ENCODE measurements around the gene LHFPL3. TPM values are rescaled to one million over a fixed set of nuclear protein-coding genes. Genes with fewer than 3 reads are reported as not detected.

The LHFPL3 gene
- polyA plus RNA-seq, 2 of the 4 experiments (the other 2 are of a cell fraction), result not detected

DNA sequence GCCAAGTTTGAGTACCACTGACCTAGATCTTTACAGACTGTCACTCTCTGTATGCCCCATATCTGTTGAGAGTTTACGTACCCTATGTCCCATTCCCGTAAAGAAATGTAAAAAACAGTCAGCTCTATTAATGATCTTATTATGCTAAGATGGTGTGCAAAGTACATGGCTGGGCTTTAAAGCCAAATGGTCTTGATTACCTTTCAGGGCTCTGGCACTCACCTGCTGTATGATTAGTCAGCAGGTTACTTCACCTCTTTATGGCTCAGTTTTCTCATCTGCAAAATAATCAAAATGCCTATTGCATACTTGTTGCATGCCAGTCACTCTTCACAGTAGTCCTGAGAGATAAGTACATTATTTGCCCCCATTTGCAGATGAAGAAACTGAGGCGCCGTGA, 54.2 kb downstream of the LHFPL3 start:
- WGBS (ENCODE audit: missing lambda C conversion rate), result 25% methylated on average over 4 of the region's 4 CpGs
- Histone ChIP-seq H3K9me3 (no peaks in the 10 kb centered on the region), H3K4me2 (no peak overlapping the region), H3K4me3 (no peak overlapping the region), H3K4me1 (no peaks in the 10 kb centered on the region), H3K27ac (no peak overlapping the region)
- no peak for TF ChIP-seq POLR2AphosphoS2 (conservative IDR thresholded peaks at IDR 0.05; ENCODE audit: low read length)
- TF ChIP-seq ESRRA (IDR thresholded peaks at IDR 0.05; ENCODE audit: borderline replicate concordance, low read length), result no peak
- TF ChIP-seq, protein P1, sequence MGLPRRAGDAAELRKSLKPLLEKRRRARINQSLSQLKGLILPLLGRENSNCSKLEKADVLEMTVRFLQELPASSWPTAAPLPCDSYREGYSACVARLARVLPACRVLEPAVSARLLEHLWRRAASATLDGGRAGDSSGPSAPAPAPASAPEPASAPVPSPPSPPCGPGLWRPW (IDR thresholded peaks at IDR 0.05), result no peak
- no peak for TF ChIP-seq SREBF2 (IDR thresholded peaks at IDR 0.05)
- TF ChIP-seq, protein P2, sequence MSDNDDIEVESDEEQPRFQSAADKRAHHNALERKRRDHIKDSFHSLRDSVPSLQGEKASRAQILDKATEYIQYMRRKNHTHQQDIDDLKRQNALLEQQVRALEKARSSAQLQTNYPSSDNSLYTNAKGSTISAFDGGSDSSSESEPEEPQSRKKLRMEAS (IDR thresholded peaks at IDR 0.05), result no peak
- no peak for TF ChIP-seq HOXA7 (CRISPR knock-in tag; IDR thresholded peaks at IDR 0.05)
- TF ChIP-seq JUNB (IDR thresholded peaks at IDR 0.05), result no peak
- TF ChIP-seq HOXB5 (CRISPR knock-in tag; IDR thresholded peaks at IDR 0.05), result no peak
- TF ChIP-seq TP53 (CRISPR knock-in tag; IDR thresholded peaks at IDR 0.05), result no peak
- TF ChIP-seq NR3C1 (IDR thresholded peaks at IDR 0.05), result no peak
- TF ChIP-seq SMC3 (IDR thresholded peaks at IDR 0.05), result no peak
- TF ChIP-seq, protein P3, sequence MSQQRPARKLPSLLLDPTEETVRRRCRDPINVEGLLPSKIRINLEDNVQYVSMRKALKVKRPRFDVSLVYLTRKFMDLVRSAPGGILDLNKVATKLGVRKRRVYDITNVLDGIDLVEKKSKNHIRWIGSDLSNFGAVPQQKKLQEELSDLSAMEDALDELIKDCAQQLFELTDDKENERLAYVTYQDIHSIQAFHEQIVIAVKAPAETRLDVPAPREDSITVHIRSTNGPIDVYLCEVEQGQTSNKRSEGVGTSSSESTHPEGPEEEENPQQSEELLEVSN (IDR thresholded peaks at IDR 0.05; ENCODE audit: borderline replicate concordance, low read depth), result no peak
- no peak for TF ChIP-seq CEBPB (IDR thresholded peaks at IDR 0.05)
- TF ChIP-seq RNF2 (IDR thresholded peaks at IDR 0.05; ENCODE audit: borderline replicate concordance, low read depth), result no peak
- no peak for TF ChIP-seq RFX5 (IDR thresholded peaks at IDR 0.05)
- no peak for TF ChIP-seq TFCP2L1 (CRISPR knock-in tag; IDR thresholded peaks at IDR 0.05)
- TF ChIP-seq, protein P4, sequence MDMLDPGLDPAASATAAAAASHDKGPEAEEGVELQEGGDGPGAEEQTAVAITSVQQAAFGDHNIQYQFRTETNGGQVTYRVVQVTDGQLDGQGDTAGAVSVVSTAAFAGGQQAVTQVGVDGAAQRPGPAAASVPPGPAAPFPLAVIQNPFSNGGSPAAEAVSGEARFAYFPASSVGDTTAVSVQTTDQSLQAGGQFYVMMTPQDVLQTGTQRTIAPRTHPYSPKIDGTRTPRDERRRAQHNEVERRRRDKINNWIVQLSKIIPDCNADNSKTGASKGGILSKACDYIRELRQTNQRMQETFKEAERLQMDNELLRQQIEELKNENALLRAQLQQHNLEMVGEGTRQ (IDR thresholded peaks at IDR 0.05), result no peak
- TF ChIP-seq FOSB (CRISPR knock-in tag; IDR thresholded peaks at IDR 0.05), result no peak
- TF ChIP-seq, protein P5, sequence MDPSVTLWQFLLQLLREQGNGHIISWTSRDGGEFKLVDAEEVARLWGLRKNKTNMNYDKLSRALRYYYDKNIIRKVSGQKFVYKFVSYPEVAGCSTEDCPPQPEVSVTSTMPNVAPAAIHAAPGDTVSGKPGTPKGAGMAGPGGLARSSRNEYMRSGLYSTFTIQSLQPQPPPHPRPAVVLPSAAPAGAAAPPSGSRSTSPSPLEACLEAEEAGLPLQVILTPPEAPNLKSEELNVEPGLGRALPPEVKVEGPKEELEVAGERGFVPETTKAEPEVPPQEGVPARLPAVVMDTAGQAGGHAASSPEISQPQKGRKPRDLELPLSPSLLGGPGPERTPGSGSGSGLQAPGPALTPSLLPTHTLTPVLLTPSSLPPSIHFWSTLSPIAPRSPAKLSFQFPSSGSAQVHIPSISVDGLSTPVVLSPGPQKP (IDR thresholded peaks at IDR 0.05; ENCODE audit: low read depth, low read length), result no peak
- TF ChIP-seq EHF (CRISPR knock-in tag; IDR thresholded peaks at IDR 0.05), result no peak
- POLR2A ChIA-PET, result no interaction called here
- no peak for FAIRE-seq
- no peak for ATAC-seq
- no peak for DNase-seq (ENCODE audit: low read depth in 1 of 2, low spot score in 1 of 2)
- CTCF ChIA-PET, result no interaction called here

DNA sequence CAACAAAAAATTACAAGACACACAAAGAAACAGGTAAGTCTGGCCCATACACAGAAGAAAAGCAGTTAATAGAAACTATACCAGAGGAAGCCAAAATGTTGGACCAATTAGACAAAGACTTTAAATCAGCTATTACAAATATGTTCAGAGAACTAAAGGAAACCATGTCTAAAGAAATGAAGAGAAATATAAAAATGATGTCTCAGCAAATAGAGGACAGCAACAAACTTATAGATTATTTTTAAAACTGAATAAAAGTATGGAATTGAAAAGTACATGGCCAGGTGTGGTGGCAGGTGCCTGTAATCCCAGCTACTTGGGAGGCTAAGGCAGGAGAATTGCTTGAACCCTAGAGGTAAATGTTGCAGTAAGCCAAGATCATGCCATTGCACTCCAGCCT, 58.5 kb downstream of the LHFPL3 start:
- H3K4me3 ChIP-seq, result no peak overlapping the region
- no peaks in the 10 kb centered on the region for H3K4me1 ChIP-seq
- no peak overlapping the region for H3K4me2 ChIP-seq
- H3K27ac ChIP-seq, result no peak overlapping the region
- DNase-seq (ENCODE audit: low read depth in 1 of 2, low spot score in 1 of 2) (no peak), FAIRE-seq (no peak), ATAC-seq (no peak)
- no peaks in the 10 kb centered on the region for H3K9me3 ChIP-seq
- CTCF ChIA-PET, result interaction anchor here (0.9 kb wide), 1 partner anchor 156 kb away, joined by 3 read pairs; no protein-coding TSS in a partner anchor
- TF ChIP-seq MAFK (IDR thresholded peaks at IDR 0.05; ENCODE audit: partially characterized antibody) (peak; percentile 72), POLR2AphosphoS2 (conservative IDR thresholded peaks at IDR 0.05; ENCODE audit: low read length) (no peak)
- POLR2A ChIA-PET, result no interaction called here

DNA sequence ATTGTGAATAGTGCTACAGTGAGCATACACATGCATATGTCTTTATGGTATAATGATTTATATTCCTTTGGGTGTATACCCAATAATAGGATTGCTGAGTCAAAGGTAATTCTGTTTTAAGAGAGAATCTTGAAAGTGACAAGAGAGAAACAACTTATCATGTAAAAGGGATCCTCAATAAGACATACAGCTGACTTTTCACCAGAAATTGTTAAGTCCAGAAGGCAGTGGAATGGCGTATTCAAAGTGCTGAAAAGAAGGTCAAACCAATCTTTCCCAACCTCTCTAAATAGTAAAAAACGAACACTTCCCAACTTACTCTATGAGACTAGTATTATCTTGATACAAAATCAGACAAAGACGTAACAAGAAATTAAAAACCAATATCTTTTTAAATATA, 59.8 kb downstream of the LHFPL3 start:
- ChIA-PET POLR2A (no interaction called here), CTCF (no interaction called here)
- H3K4me1 ChIP-seq, result no peaks in the 10 kb centered on the region
- WGBS (ENCODE audit: missing lambda C conversion rate), result 2% methylated on average over 3 of the region's 3 CpGs
- ATAC-seq (no peak), DNase-seq (ENCODE audit: low read depth in 1 of 2, low spot score in 1 of 2) (no peak), FAIRE-seq (no peak)
- no peak overlapping the region for H3K4me3 ChIP-seq
- H3K4me2 ChIP-seq, result no peak overlapping the region
- H3K27ac ChIP-seq, result no peak overlapping the region
- H3K9me3 ChIP-seq, result no peaks in the 10 kb centered on the region
- TF ChIP-seq HOXA7 (CRISPR knock-in tag; IDR thresholded peaks at IDR 0.05) (no peak), KDM5A (IDR thresholded peaks at IDR 0.05) (no peak), ZC3H11A (IDR thresholded peaks at IDR 0.05) (no peak), EHF (CRISPR knock-in tag; IDR thresholded peaks at IDR 0.05) (no peak), BHLHE40 (IDR thresholded peaks at IDR 0.05; ENCODE audit: low read depth, low read length) (no peak), ZNF302 (CRISPR knock-in tag; IDR thresholded peaks at IDR 0.05) (no peak), CBX8 (IDR thresholded peaks at IDR 0.05) (no peak), NR3C1 (IDR thresholded peaks at IDR 0.05) (no peak), POLR2A (IDR thresholded peaks at IDR 0.05; ENCODE audit: low read length) (no peak), JUNB (IDR thresholded peaks at IDR 0.05) (no peak)
- TF ChIP-seq, protein P3 (IDR thresholded peaks at IDR 0.05; ENCODE audit: borderline replicate concordance, low read depth), result no peak
- TF ChIP-seq, protein P6, sequence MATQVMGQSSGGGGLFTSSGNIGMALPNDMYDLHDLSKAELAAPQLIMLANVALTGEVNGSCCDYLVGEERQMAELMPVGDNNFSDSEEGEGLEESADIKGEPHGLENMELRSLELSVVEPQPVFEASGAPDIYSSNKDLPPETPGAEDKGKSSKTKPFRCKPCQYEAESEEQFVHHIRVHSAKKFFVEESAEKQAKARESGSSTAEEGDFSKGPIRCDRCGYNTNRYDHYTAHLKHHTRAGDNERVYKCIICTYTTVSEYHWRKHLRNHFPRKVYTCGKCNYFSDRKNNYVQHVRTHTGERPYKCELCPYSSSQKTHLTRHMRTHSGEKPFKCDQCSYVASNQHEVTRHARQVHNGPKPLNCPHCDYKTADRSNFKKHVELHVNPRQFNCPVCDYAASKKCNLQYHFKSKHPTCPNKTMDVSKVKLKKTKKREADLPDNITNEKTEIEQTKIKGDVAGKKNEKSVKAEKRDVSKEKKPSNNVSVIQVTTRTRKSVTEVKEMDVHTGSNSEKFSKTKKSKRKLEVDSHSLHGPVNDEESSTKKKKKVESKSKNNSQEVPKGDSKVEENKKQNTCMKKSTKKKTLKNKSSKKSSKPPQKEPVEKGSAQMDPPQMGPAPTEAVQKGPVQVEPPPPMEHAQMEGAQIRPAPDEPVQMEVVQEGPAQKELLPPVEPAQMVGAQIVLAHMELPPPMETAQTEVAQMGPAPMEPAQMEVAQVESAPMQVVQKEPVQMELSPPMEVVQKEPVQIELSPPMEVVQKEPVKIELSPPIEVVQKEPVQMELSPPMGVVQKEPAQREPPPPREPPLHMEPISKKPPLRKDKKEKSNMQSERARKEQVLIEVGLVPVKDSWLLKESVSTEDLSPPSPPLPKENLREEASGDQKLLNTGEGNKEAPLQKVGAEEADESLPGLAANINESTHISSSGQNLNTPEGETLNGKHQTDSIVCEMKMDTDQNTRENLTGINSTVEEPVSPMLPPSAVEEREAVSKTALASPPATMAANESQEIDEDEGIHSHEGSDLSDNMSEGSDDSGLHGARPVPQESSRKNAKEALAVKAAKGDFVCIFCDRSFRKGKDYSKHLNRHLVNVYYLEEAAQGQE (IDR thresholded peaks at IDR 0.05), result no peak
- TF ChIP-seq, protein P7, sequence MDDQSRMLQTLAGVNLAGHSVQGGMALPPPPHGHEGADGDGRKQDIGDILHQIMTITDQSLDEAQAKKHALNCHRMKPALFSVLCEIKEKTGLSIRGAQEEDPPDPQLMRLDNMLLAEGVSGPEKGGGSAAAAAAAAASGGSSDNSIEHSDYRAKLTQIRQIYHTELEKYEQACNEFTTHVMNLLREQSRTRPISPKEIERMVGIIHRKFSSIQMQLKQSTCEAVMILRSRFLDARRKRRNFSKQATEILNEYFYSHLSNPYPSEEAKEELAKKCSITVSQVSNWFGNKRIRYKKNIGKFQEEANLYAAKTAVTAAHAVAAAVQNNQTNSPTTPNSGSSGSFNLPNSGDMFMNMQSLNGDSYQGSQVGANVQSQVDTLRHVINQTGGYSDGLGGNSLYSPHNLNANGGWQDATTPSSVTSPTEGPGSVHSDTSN (IDR thresholded peaks at IDR 0.05), result no peak
